ENCODE data around the gene RASA3. TPM values are rescaled to one million over a fixed set of nuclear protein-coding genes. Genes with fewer than 3 reads are reported as not detected.
"Not testable (repeated sequence)": the region's sequence is repeated elsewhere in the genome, so short reads cannot be mapped to it uniquely, and the experiment has no call there.

RASA3 gene
- total RNA-seq, 1 donor from 2014 or later, result 25.4 TPM

GRCh38 chr13:114112826-114113322 lies 19.5 kb downstream of the RASA3 start:
- H3K36me3 ChIP-seq (ENCODE audit: control insufficient read depth, insufficient read depth, low read length), result no peaks in the 10 kb centered on the region
- no peaks in the 10 kb centered on the region for H3K27me3 ChIP-seq (ENCODE audit: control insufficient read depth, insufficient read depth, low read length)
- no peak overlapping the region for H3K4me3 ChIP-seq (ENCODE audit: low read depth, low read length)
- no peak for DNase-seq (ENCODE audit: low read depth)
- TF ChIP-seq CTCF (IDR thresholded peaks at IDR 0.05; ENCODE audit: insufficient read depth, low read length, poor library complexity, severe bottlenecking), result no peak

GRCh38 chr13:114112231-114112825 lies 20.1 kb downstream of the RASA3 start:
- DNase-seq (ENCODE audit: low read depth), result no peak

GRCh38 chr13:114111577-114111976 lies 20.8 kb downstream of the RASA3 start:
- Histone ChIP-seq H3K4me3 (ENCODE audit: low read depth, low read length) (no peak overlapping the region), H3K36me3 (ENCODE audit: control insufficient read depth, insufficient read depth, low read length) (no peaks in the 10 kb centered on the region), H3K27me3 (ENCODE audit: control insufficient read depth, insufficient read depth, low read length) (no peaks in the 10 kb centered on the region)
- no peak for TF ChIP-seq CTCF (IDR thresholded peaks at IDR 0.05; ENCODE audit: insufficient read depth, low read length, poor library complexity, severe bottlenecking)
- DNase-seq (ENCODE audit: low read depth), result no peak

More at GRCh38 chr13:114112231-114112825, 20.1 kb downstream of the RASA3 start:
- TF ChIP-seq CTCF (IDR thresholded peaks at IDR 0.05; ENCODE audit: insufficient read depth, low read length, poor library complexity, severe bottlenecking), result no peak
- H3K36me3 ChIP-seq (ENCODE audit: control insufficient read depth, insufficient read depth, low read length), result no peaks in the 10 kb centered on the region
- no peaks in the 10 kb centered on the region for H3K27me3 ChIP-seq (ENCODE audit: control insufficient read depth, insufficient read depth, low read length)
- no peak overlapping the region for H3K4me3 ChIP-seq (ENCODE audit: low read depth, low read length)

GRCh38 chr13:114110830-114111189 lies 21.6 kb downstream of the RASA3 start:
- not testable (repeated sequence) for H3K36me3 ChIP-seq (ENCODE audit: control insufficient read depth, insufficient read depth, low read length); H3K4me3 ChIP-seq (ENCODE audit: low read depth, low read length); H3K27me3 ChIP-seq (ENCODE audit: control insufficient read depth, insufficient read depth, low read length); DNase-seq (ENCODE audit: low read depth)

GRCh38 chr13:114110091-114110829 lies 22.2 kb downstream of the RASA3 start:
- peak; percentile 15 for TF ChIP-seq CTCF (IDR thresholded peaks at IDR 0.05; ENCODE audit: insufficient read depth, low read length, poor library complexity, severe bottlenecking)
- DNase-seq (ENCODE audit: low read depth), result no peak
- no peak overlapping the region for H3K4me3 ChIP-seq (ENCODE audit: low read depth, low read length)

GRCh38 chr13:114109641-114110041 lies 22.8 kb downstream of the RASA3 start:
- Histone ChIP-seq H3K27me3 (ENCODE audit: control insufficient read depth, insufficient read depth, low read length) (no peaks in the 10 kb centered on the region), H3K36me3 (ENCODE audit: control insufficient read depth, insufficient read depth, low read length) (no peaks in the 10 kb centered on the region), H3K4me3 (ENCODE audit: low read depth, low read length) (no peak overlapping the region)
- no peak for TF ChIP-seq CTCF (IDR thresholded peaks at IDR 0.05; ENCODE audit: insufficient read depth, low read length, poor library complexity, severe bottlenecking)
- DNase-seq (ENCODE audit: low read depth), result no peak

More at GRCh38 chr13:114110091-114110829, 22.2 kb downstream of the RASA3 start:
- Histone ChIP-seq H3K36me3 (ENCODE audit: control insufficient read depth, insufficient read depth, low read length) (no peaks in the 10 kb centered on the region), H3K27me3 (ENCODE audit: control insufficient read depth, insufficient read depth, low read length) (no peaks in the 10 kb centered on the region)
